Middle frontal gyrus (tissue), 1 donor: ENCODE results near the gene NDUFB7.

Experiments
- DNase-seq: peaks from one replicate; pipeline ENCODE4 v3.0.0-alpha.2; 2015; ENCODE audit warnings: low spot score; ENCODE audit errors: extremely low spot score

NDUFB7 gene

GRCh38 chr19:14525729-14526128 is 46.1 kb downstream of the NDUFB7 start:
- DNase-seq: no peak

- no peak for DNase-seq
Observed at GRCh38 chr19:14520543-14520942, 51.3 kb downstream of the NDUFB7 start.

- DNase-seq: no peak
Observed at GRCh38 chr19:14519860-14520407, 51.9 kb downstream of the NDUFB7 start.

GRCh38 chr19:14519245-14519859 is 52.5 kb downstream of the NDUFB7 start:
- DNase-seq: no peak

GRCh38 chr19:14517840-14518505 is 53.9 kb downstream of the NDUFB7 start, which contains the start of gene DNAJB1:
Gene DNAJB1, minus strand, starts transcription at chr19:14518397. Its CDS starts 48 bp downstream, at chr19:14518349.
- peak; percentile 74 for DNase-seq

- DNase-seq: no peak
Observed at GRCh38 chr19:14517446-14517839, 54.4 kb downstream of the NDUFB7 start.

GRCh38 chr19:14516746-14517438 is 55.0 kb downstream of the NDUFB7 start:
- no peak for DNase-seq
